Measurements from ENCODE around the gene DYNC1H1.

Gene DYNC1H1

DNA sequence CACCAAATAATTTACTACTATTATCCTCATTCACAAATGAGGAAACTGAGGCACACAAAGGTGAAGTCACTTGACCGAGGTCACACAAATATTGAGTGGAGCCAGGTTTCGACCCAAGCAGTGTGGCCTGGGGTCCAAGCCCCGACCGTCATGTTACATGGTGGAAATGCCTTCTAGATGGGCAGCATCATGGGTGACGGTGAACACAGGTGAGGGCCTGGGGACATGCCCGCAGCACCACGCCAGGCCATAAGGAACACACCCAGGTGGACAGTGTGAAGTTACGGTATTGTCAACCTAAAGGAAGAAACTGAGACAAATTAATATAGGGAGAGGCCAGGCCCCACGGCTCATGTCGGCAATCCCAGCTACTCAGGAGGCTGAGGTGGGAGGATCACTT lies 35.3 kb upstream of the DYNC1H1 start:
- DNase-seq (ENCODE audit: low spot score in 2 of 2), result no peak
- H3K27me3 ChIP-seq (ENCODE audit: low read depth), result no peaks in the 10 kb centered on the region
- H3K4me1 ChIP-seq, result peaks cover 1% of the 10 kb centered on the region
- in situ Hi-C loops (cut with MboI; ENCODE audit: low sequenced_read_pairs), result no loop called here
- H3K9me3 ChIP-seq, result no peaks in the 10 kb centered on the region
- no peak overlapping the region for H3K4me3 ChIP-seq
- 0 out of 2 replicates have a peak, but pooled peaks cover 3% of the 10 kb centered on the region for H3K36me3 ChIP-seq (replicated peaks)

DNA sequence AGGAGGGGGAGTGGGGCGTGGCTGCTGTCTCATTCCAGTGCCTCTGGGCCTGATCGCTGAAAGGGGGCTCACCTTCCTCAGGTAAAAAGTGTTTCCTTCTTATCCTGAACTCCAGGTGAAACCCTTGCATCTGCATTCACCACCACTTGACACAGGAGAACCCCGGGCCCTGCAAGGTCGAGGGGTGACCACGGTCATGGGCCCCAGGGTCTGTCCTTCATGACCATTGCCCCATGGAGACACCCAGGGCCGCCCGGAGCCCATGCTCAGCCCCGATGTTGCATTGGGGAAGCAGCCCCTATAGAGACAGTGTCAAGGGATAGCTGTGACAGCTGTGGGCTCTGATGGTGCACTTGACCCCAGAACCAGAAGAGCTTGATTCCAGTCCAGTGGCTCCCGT lies 34.4 kb upstream of the DYNC1H1 start:
- 0 out of 2 replicates have a peak, but pooled peaks cover under 1% of the 10 kb centered on the region for H3K36me3 ChIP-seq (replicated peaks)
- H3K4me1 ChIP-seq, result no peaks in the 10 kb centered on the region
- no peak overlapping the region for H3K4me3 ChIP-seq
- H3K9me3 ChIP-seq, result no peaks in the 10 kb centered on the region
- DNase-seq (ENCODE audit: low spot score in 2 of 2), result no peak
- in situ Hi-C loops (cut with MboI; ENCODE audit: low sequenced_read_pairs), result no loop called here
- no peaks in the 10 kb centered on the region for H3K27me3 ChIP-seq (ENCODE audit: low read depth)

DNA sequence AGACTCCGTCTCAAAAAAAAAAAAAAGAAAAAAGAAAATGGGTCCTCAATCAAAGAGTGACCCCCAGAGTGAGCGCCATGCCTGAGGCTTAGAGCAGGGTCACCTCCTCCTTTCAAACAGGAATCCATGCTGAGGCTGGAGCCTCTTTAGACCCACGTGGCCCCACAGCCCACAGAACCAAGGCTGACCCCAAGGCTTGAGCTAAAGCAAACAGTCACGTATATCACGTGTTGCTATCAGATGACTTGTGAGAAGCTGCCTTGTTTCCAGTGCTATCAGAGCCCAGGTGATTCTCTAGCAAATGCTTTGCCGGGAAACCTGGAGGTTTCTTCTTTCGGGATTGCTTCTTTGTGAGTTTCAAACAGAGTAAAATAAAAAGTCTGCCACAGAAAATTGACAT lies 31.7 kb upstream of the DYNC1H1 start:
- H3K36me3 ChIP-seq (replicated peaks), result no peaks in the 10 kb centered on the region
- H3K9me3 ChIP-seq, result no peaks in the 10 kb centered on the region
- no peaks in the 10 kb centered on the region for H3K27me3 ChIP-seq (ENCODE audit: low read depth)
- in situ Hi-C loops (cut with MboI; ENCODE audit: low sequenced_read_pairs), result no loop called here
- H3K4me3 ChIP-seq, result no peak overlapping the region
- no peaks in the 10 kb centered on the region for H3K4me1 ChIP-seq
- no peak for DNase-seq (ENCODE audit: low spot score in 2 of 2)

DNA sequence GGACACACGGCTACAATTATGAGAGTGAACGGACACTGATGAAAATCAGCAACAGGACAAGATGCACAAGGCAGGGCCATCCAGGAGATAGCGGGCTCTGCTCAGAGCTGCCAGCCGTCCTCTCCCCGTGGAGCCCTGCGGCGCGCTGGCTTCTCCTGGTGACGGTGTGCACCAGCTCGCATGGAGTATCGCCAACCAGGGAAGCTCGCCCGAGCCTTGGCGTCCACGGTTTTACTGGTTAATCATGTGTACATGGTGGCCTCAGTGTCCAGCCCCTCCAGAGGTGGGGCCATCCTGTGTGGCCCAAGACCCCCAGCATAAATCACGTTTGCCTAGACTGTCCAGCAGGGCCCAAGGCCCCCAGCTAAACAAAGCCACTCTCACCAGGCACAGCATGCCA lies 31.2 kb upstream of the DYNC1H1 start:
- Histone ChIP-seq H3K4me1 (no peaks in the 10 kb centered on the region), H3K9me3 (no peaks in the 10 kb centered on the region), H3K4me3 (no peak overlapping the region), H3K36me3 (replicated peaks) (no peaks in the 10 kb centered on the region), H3K27me3 (ENCODE audit: low read depth) (no peaks in the 10 kb centered on the region)
- in situ Hi-C loops (cut with MboI; ENCODE audit: low sequenced_read_pairs), result no loop called here
- DNase-seq (ENCODE audit: low spot score in 2 of 2), result no peak

DNA sequence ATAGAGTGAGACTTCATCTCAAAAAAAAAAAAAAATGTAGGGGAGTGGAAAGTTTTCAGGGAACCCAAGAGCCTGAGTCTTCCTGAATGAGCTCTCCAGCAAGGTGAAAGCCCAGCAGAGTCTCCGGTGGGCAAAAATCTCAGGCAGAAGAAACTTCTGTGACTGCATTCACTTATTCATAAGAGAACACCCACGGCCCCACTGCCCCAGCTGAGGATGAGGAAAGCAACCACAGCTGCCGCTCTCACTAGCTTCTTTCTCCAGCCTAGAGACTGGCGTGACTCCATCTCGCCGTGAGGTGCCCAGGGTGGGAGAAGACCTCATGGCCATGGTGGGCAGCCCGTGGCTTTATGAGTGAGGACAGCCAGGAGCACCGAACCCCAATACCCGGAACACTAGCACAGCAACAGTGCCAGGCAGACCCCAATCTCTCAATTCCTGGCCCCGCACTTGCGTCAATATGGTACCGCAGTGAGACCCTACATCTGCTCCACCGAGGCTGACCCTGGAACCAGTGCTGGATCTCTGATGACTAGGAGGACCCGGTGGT lies 29.7 kb upstream of the DYNC1H1 start:
- no peak for DNase-seq (ENCODE audit: low spot score in 2 of 2)
- no peaks in the 10 kb centered on the region for H3K9me3 ChIP-seq
- no peaks in the 10 kb centered on the region for H3K36me3 ChIP-seq (replicated peaks)
- H3K4me3 ChIP-seq, result no peak overlapping the region
- in situ Hi-C loops (cut with MboI; ENCODE audit: low sequenced_read_pairs), result no loop called here
- no peaks in the 10 kb centered on the region for H3K27me3 ChIP-seq (ENCODE audit: low read depth)
- H3K4me1 ChIP-seq, result no peaks in the 10 kb centered on the region

DNA sequence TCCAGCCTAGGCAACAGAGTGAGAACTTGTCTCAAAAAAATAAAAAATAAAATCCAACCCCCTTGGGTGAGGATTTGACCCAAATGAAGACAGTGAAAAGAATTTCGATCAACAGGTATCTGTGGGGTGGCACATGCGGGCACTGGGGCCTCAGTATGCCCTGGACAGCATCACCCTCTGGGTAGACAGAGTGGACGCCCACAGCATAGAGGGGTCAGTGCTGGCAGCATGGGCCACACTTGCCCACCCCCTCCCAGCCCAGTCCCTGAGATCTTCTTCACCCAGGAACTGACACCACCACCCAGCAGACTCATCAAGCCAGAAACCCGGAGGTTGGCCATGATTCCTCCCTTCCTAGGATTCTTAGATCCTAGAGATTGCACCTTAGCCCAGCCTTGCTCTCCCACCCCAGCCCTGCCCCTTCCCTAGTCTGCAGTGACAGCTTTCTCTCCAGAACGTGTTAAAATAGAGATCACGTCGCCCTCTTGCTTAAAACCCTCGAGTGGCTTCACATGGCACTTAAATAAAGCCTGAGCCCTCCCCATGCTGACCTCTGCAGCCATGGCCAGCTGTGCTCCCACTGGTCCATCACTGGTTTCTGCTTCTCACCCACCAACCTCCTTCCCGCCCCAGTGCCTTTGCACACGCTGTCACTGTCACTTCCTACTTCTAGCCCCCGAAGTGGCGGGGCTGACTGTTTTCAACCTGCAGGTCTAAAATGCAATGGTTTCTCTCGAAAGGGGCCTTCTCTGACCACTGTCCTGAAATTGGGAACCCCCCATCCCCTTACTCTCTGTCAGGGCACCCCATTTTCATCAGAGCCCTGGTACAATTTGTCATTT lies 26.2 kb upstream of the DYNC1H1 start:
- Histone ChIP-seq H3K27me3 (ENCODE audit: low read depth) (no peaks in the 10 kb centered on the region), H3K4me3 (no peak overlapping the region), H3K4me1 (no peaks in the 10 kb centered on the region), H3K36me3 (replicated peaks) (no peaks in the 10 kb centered on the region), H3K9me3 (no peaks in the 10 kb centered on the region)
- no peak for DNase-seq (ENCODE audit: low spot score in 2 of 2)
- in situ Hi-C loops (cut with MboI; ENCODE audit: low sequenced_read_pairs), result no loop called here

DNA sequence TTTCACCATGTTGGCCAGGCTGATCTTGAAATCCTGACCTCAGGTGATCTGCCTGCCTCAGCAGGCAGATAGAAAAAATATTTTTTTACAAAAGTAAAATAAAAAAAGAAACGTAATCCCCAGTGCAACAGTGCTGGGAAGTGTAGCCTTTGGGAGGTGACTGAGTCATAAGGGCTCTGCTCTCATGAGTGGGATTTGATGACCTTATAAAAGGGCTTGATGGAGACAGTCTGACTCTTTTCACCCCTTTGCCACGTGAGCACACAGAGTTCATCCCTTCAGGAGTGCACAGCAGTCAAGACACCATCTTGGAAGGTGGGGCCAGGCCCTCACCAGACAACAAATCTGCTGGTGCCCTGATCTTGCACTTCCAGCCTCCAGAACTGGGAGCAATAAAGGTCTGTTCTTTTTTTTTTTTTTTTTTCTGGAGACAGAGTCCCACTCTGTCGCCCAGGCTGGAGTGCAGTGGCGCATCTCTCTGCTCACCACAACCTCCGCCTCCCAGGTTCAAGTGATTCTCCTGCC lies 24.7 kb upstream of the DYNC1H1 start:
- no peak for DNase-seq (ENCODE audit: low spot score in 2 of 2)
- Histone ChIP-seq H3K4me1 (peaks cover 2% of the 10 kb centered on the region; the same call in 1 of the 2 replicates), H3K9me3 (no peaks in the 10 kb centered on the region), H3K36me3 (replicated peaks) (no peaks in the 10 kb centered on the region), H3K4me3 (no peak overlapping the region), H3K27me3 (ENCODE audit: low read depth) (no peaks in the 10 kb centered on the region)
- in situ Hi-C loops (cut with MboI; ENCODE audit: low sequenced_read_pairs), result loop anchor here (10.0 kb wide), 1 partner anchor 175 kb away; the partner anchor contains the start of gene PPP2R5C

DNA sequence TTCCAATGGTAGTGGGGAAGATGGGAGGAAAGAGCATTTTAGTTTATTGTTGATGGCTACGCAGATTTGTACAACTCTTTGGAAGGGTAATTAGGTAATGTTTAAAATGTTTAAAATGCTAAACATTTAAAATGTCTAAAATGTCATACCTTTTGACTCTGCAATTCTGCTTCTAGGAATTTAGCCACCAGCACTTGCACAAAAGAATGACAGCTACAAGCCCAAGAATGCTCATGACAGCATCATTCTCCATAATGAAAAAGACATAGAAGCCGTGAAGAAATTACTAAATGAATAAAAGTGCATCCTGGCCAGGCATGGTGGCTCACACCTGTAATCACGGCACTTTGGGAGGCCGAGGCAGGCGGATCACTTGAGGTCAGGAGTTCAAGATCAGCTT lies 19.9 kb upstream of the DYNC1H1 start:
- in situ Hi-C loops (cut with MboI; ENCODE audit: low sequenced_read_pairs), result loop anchor here (10.0 kb wide), 1 partner anchor 180 kb away; the partner anchor contains the start of gene PPP2R5C

DNA sequence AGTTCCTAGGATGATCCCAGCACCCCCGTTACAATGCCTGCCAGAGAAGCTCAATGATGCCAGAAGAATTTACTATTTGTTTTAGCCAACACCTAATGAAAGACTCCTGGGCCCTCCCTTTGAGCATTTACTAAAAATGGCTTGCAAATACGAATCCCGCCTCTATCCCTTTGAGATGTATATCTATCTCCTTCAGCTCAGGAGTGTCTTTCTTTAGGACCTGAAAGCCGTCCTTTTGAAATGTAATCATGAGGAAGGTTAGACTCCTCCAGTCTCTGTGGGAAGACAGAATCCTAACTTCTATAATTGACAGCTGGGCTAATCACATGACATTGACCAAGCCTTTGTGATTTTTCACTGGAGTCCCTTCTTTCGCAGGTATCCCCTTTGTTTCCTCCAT lies 19.2 kb upstream of the DYNC1H1 start:
- Histone ChIP-seq H3K4me3 (no peak overlapping the region), H3K4me1 (peaks cover 16% of the 10 kb centered on the region; the same call in 1 of the 2 replicates), H3K9me3 (no peaks in the 10 kb centered on the region), H3K27me3 (ENCODE audit: low read depth) (no peaks in the 10 kb centered on the region), H3K36me3 (replicated peaks) (no peaks in the 10 kb centered on the region)
- peak; percentile 64 to 97 for DNase-seq (ENCODE audit: low spot score in 2 of 2)
- in situ Hi-C loops (cut with MboI; ENCODE audit: low sequenced_read_pairs), result loop anchor here (10.0 kb wide), 1 partner anchor 180 kb away; the partner anchor contains the start of gene PPP2R5C

More for the DNA sequence above, 19.9 kb upstream of the DYNC1H1 start:
- Histone ChIP-seq H3K4me3 (no peak overlapping the region), H3K27me3 (ENCODE audit: low read depth) (no peaks in the 10 kb centered on the region), H3K9me3 (no peaks in the 10 kb centered on the region), H3K4me1 (peaks cover 16% of the 10 kb centered on the region; the same call in 1 of the 2 replicates), H3K36me3 (replicated peaks) (no peaks in the 10 kb centered on the region)
- DNase-seq (ENCODE audit: low spot score in 2 of 2), result no peak

DNA sequence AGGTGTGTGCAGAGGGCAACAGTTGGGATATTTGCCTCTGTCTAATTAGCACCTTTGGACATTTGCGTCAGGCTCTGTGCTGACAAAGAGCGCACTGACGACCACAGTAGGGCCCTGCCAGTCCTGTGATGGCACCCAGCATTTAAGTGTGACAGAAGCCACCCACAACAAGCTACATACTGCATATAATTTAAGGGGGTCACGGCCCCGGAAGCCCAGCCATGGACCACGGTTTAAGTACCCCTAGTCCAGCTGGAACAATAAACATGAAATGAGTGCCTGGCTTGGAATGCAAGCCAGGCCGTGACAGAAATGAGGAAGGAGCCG lies 16.8 kb upstream of the DYNC1H1 start:
- no peak for DNase-seq (ENCODE audit: low spot score in 2 of 2)
- peaks cover 16% of the 10 kb centered on the region; the same call in 1 of the 2 replicates for H3K4me1 ChIP-seq
- H3K9me3 ChIP-seq, result no peaks in the 10 kb centered on the region
- in situ Hi-C loops (cut with MboI; ENCODE audit: low sequenced_read_pairs), result loop anchor here (10.0 kb wide), 1 partner anchor 183 kb away; the partner anchor contains the start of gene PPP2R5C
- H3K27me3 ChIP-seq (ENCODE audit: low read depth), result no peaks in the 10 kb centered on the region
- H3K4me3 ChIP-seq, result peak overlapping the region; percentile 82
- H3K36me3 ChIP-seq (replicated peaks), result no peaks in the 10 kb centered on the region

DNA sequence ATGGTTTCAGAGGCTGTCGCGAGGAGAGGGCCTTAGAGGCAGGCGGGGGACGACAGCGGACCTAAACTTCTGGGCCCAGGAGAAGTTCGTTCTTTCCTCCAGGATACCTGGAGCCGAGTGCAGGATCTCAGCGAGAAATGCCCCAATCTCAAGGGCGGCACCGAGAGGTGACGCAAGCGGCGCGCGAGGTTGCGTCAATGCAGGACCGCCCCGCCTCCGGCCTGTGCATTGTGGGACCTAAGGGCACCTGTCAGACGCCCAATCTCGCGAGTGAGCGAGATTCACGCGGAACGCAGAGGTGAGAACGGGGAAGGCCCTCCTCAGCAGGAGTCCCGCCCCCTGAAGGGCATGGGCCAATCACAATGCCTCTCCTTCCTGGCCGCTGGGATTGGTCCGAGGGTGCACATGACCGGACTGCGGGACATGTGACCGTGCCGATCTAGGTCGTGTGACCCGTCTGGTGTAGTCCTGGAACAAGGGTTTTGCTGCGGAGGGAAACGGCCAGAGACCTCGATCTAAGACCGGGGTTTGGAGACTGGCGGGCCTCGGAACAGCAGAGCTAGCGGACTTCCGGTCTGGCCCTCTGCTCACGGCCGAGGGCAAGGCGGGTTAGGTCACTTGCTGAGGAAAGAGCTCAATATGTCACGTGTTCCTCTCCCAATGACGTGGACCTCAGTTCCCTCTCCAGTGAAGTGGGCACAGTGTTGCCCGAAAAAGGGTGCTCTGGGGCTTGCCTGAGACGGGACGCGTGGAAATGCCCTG lies 16.3 kb upstream of the DYNC1H1 start:
- Histone ChIP-seq H3K4me1 (peaks cover 16% of the 10 kb centered on the region; the same call in 1 of the 2 replicates), H3K36me3 (replicated peaks) (no peaks in the 10 kb centered on the region), H3K4me3 (peak overlapping the region; percentile 82), H3K27me3 (ENCODE audit: low read depth) (no peaks in the 10 kb centered on the region), H3K9me3 (no peaks in the 10 kb centered on the region)
- DNase-seq (ENCODE audit: low spot score in 2 of 2), result peak; percentile 99 to 100
- in situ Hi-C loops (cut with MboI; ENCODE audit: low sequenced_read_pairs), result loop anchor here (10.0 kb wide), 1 partner anchor 183 kb away; the partner anchor contains the start of gene PPP2R5C

DNA sequence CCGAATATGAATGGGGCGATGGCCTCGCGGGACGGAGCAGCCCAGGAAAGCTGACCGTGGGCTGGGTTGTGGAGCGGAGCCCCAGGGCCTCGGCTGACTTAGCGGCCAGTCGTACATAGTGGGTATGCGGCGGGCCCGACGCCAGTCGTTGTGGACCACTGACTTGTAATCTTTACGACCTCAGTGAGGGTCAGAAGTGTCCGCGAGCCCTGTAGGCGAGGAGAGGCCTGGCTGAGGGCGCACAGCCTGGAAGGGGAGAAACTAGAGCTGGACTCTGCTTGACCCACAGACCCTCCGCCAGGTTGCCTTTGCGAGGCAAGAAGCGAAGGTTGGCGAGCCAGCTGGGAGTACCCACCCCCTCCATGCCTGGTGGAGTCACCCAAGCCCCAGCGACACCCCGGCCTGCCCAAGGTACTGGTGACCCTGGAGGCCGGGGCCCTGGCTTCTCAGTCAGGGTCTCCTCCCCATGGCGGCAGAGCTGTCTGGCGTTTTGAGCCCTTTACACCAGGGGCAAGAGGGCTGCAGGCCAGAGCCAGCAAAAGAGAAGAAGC lies 15.6 kb upstream of the DYNC1H1 start:
- peak overlapping the region; percentile 82 for H3K4me3 ChIP-seq
- no peaks in the 10 kb centered on the region for H3K36me3 ChIP-seq (replicated peaks)
- H3K9me3 ChIP-seq, result no peaks in the 10 kb centered on the region
- no peak for DNase-seq (ENCODE audit: low spot score in 2 of 2)
- in situ Hi-C loops (cut with MboI; ENCODE audit: low sequenced_read_pairs), result loop anchor here (10.0 kb wide), 1 partner anchor 184 kb away; the partner anchor contains the start of gene PPP2R5C
- H3K27me3 ChIP-seq (ENCODE audit: low read depth), result no peaks in the 10 kb centered on the region
- peaks cover 16% of the 10 kb centered on the region; the same call in 1 of the 2 replicates for H3K4me1 ChIP-seq

DNA sequence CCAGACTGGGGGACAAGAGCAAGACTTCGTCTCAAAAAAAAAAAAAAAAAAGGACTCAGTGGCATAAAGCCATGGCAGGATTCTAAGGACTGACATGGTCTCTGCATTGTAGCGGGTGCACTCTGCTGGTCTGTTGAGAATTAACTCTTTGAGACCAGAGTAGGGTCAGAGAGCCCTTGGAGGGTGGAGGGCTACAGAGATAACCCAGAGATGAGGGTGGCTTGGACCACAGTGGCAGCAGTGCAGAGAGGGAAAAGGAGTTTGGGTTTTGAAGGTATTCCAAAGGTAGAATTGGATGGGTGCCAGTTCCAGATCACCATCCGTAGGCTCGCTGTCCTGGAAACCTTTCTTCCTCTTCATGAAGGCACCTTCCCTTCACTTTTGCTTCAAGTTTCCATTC lies 14.3 kb upstream of the DYNC1H1 start:
- Histone ChIP-seq H3K9me3 (no peaks in the 10 kb centered on the region), H3K4me1 (peaks cover 10% of the 10 kb centered on the region; the same call in 1 of the 2 replicates), H3K27me3 (ENCODE audit: low read depth) (no peaks in the 10 kb centered on the region), H3K4me3 (no peak overlapping the region), H3K36me3 (replicated peaks) (no peaks in the 10 kb centered on the region)
- in situ Hi-C loops (cut with MboI; ENCODE audit: low sequenced_read_pairs), result loop anchor here (25.0 kb wide), 1 partner anchor 562 kb away; the partner anchor contains the start of gene ANKRD9
- DNase-seq (ENCODE audit: low spot score in 2 of 2), result no peak

Data from HAP-1 (cell line).